HG03520 (cell line): ENCODE results near the gene CELA2A.
"Not testable (repeated sequence)": the region's sequence is repeated elsewhere in the genome, so short reads cannot be mapped to it uniquely, and the experiment has no call there.

ENCODE experiments used
- ATAC-seq: cut with Tn5 transposase; IDR thresholded peaks from one replicate; pipeline ENCODE4 v1.9.1; 2021; ENCODE audit warnings: mild to moderate bottlenecking, moderate library complexity; ENCODE audit not compliant: unreplicated experiment

CELA2A gene

GRCh38 chr1:15424981-15425380 lies 31.6 kb upstream of the CELA2A start:
- ATAC-seq, result no peak

- ATAC-seq, result no peak
Measured at GRCh38 chr1:15425521-15425920, 31.0 kb upstream of the CELA2A start.

- ATAC-seq, result no peak
Measured at GRCh38 chr1:15425958-15426357, 30.6 kb upstream of the CELA2A start.

DNA sequence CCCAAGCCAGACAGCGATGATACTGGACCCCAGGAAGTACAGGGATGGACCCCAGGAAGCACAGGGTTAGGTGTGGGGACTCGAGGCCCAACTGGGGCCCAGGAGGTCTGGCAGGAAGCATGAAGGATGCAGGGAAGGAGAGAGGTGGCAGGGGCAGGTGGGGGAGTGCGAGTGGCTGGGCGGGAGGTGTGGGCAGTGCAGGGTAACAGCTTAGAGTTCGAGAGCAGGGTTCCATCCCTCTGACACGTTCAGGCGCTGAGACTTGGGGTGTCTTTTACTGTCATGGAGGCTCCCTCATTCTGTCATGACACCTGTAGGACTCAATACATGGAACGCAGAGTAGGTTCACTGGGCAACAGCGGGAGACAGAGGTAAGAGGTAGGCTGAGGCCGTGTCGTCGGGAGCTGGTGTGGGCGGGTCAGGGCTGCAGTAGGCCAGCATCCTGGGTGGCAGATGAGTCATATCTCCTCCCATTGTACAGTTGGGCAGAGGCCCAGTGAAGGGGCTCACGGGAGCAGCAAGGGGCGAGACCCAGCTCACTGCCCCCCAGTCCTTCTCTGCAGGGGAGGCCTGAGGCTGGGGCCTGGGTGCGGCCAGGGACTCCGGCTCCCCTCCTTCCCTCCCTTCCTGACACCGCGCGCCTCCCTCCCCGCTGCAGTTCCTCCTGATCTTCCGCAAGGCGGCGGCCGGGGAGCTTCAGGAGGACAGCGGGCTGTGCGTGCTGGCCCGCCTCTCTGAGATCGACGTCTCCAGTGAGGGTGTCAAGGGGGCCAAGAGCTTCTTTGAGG lies 29.8 kb upstream of the CELA2A start:
- no peak for ATAC-seq

- ATAC-seq, result no peak
Measured at GRCh38 chr1:15427280-15427666, 29.3 kb upstream of the CELA2A start.

GRCh38 chr1:15428252-15428651 lies 28.3 kb upstream of the CELA2A start:
- ATAC-seq, result not testable (repeated sequence)

GRCh38 chr1:15428815-15429435 lies 27.6 kb upstream of the CELA2A start:
- no peak for ATAC-seq

- no peak for ATAC-seq
Measured at GRCh38 chr1:15429701-15430149, 26.8 kb upstream of the CELA2A start.

GRCh38 chr1:15430787-15431570 lies 25.6 kb upstream of the CELA2A start:
- ATAC-seq, result no peak

DNA sequence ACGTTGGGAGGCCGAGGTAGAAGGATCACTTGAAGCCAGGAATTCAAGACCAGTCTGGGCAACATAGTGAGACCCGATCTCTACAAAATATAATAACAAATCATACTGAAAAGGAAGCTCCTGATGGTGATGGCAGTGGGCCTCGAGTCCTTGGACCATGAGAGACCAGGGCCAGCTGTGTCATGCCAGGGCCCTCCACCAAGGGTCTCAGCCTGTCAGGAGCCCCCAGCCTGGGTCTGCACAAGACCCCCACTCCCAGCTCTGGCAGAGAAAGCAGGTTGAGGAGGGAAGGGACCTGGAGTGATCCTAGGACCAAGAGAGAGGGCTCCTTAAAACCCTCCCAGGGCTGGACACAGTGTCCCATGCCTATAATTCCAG lies 25.0 kb upstream of the CELA2A start:
- no peak for ATAC-seq

DNA sequence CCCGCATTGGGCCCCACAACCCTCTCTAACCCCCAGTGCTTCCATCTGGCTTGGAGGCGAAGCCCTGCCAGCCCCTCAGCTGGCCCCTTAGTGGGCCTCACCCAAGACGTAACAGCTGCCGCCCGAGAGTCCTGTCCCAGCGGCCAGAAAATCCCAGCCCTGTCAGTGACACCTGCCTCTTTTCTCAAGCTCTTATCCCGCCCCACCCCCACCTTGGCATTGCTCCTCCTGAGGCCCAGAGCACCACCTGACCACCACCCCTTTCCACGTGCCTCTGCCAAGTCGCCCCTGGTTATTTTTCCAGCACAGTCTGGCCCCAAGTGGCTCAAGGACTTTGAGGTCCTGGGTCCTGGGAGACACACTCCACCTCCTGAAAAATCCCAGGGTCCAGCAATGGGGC lies 24.2 kb upstream of the CELA2A start:
- ATAC-seq, result no peak

DNA sequence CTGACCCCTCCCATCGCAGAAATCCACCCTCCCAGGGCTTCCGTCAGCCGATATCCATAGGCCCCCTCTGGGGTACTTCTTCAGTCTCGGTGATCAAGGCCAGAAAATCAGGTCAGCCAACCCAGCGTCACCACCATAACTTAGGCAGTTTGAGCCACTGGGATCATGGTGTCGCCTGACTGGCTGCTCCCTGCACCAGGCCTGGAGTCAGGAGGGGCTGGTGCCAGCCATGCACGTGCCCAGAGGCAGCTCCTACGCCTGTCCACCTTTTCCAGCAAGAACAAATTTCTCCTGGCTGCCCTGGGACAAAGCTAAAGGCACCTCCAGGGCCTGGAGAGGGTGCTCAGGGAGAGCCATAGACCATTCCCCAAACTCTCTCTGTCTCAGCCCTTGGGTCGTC lies 23.1 kb upstream of the CELA2A start:
- no peak for ATAC-seq

DNA sequence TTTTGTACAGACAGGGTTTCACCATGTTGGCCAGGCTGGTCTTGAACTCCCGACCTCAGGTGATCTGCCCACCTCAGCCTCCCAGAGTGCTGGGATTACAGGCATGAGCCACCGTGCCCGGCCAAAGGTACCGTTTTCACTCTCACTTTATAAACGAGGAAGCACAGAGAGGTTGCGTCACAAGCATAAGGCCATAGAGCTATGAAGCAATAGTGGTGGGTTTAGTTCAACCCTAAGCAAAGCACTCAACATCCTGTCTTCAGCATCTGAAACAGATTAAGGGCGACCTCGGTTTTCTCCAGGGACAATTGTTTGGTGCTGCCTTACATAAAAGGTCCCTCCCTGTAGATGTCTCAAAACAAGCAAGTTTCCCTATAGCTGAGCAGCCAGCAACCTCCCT lies 21.8 kb upstream of the CELA2A start:
- not testable (repeated sequence) for ATAC-seq

GRCh38 chr1:15435239-15436077 lies 21.1 kb upstream of the CELA2A start:
- no peak for ATAC-seq

DNA sequence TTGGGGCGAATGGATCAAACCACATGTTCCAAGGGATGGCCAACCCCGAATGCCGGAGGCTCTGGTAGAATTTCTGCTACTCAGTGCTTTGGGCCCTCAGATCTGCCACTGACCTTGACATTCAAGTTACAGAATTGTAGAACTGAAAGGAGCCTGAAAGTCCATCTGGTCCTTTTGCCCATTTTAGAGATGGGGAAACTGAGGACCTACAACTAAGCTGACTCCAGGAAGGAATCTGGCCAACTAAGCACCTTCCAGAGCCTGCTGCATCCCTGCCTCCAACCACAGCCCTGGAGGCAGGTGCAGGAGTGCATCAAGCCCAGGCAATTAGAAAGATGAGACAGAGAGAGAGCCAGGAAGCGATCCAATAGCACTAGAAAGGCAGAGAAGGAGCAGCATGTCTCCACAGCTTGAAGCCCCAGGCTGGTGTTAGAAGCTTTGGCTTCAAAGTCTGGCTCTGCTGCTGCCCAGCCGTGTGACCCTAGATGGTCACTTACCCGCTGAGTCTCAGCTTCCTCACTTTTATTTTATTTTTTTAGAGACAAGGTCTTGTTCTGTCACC lies 19.6 kb upstream of the CELA2A start:
- ATAC-seq, result no peak

GRCh38 chr1:15439325-15439724 lies 17.2 kb upstream of the CELA2A start:
- no peak for ATAC-seq

- ATAC-seq, result no peak
Measured at GRCh38 chr1:15440357-15440756, 16.2 kb upstream of the CELA2A start.

GRCh38 chr1:15441247-15441646 lies 15.3 kb upstream of the CELA2A start:
- ATAC-seq, result no peak

- ATAC-seq, result no peak
Measured at GRCh38 chr1:15442119-15442518, 14.4 kb upstream of the CELA2A start.

DNA sequence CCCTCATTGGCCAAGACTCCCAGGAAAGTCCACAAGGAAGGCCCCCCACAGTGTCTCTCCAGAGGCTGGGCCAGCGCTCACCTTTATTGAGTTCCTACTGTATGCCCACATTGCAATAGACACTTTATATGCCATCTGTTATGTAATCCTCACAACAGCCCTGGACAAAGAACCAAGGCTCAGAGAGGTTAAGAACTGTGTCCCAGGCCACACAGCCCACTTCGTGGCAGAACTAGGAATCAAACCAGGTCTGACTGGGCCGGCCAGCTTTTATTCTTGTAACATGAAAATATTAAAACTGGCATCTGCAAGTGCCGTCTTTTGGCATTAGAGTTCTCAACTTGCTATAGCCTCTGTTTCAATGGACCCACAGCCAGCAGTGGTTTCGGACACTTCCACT lies 13.8 kb upstream of the CELA2A start:
- no peak for ATAC-seq

DNA sequence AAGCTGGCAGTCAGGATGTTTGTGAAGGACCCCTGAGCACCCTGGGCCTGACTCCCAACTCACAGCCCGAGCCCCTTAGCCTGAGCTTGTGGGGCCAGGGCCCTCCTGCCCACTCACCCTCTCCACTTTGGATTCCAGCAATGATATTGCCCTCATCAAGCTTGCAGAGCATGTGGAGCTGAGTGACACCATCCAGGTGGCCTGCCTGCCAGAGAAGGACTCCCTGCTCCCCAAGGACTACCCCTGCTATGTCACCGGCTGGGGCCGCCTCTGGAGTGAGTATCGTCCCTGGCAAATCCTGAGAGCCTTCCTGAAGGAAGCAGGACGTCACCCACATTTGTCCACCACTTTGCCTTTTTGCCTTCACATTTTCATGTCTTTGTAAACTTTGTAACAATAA lies 13.3 kb upstream of the CELA2A start:
- ATAC-seq, result no peak
